ENCODE data around the gene PIP4K2A. TPM values are rescaled to one million over a fixed set of nuclear protein-coding genes. Genes with fewer than 3 reads are reported as not detected.

The PIP4K2A gene
- total RNA-seq, 1 experiment from 2014 or later, result 21.4 TPM

DNA sequence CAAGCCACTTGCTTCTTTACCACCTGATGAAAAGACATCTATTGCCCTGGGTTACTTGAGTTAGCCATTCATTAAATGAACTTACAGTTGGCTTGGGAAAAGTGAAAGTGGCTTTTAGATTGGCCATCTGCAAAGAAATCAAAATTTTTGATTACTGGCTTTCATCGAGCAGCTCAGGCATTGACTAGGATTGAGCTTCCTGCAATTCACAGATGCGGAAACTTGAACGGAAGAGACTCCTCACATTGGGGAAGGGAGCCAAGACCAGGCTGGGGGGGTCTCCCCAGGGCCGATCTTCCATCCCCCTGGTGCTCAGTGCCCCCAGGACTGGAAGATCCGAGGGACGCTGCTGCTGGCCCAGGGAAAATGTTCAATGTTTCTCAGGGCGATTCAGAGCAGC is 145.4 kb downstream of the PIP4K2A start:
- Histone ChIP-seq H3K27ac (no peak overlapping the region), H4K20me1 (ENCODE audit: insufficient read depth) (no peaks in the 10 kb centered on the region), H3K4me3 (no peak overlapping the region), H3K79me2 (ENCODE audit: low read depth) (no peaks in the 10 kb centered on the region), H2AFZ (no peak overlapping the region), H3K4me2 (no peak overlapping the region), H3K36me3 (ENCODE audit: low read depth) (no peaks in the 10 kb centered on the region), H3K9me2 (ENCODE audit: insufficient read depth) (no peaks in the 10 kb centered on the region), H3K4me1 (replicated peaks; ENCODE audit: insufficient read depth) (no peaks in the 10 kb centered on the region), H3F3A (ENCODE audit: insufficient read depth, low read depth) (no peaks in the 10 kb centered on the region), H3K9me3 (ENCODE audit: insufficient read depth, low read depth) (no peaks in the 10 kb centered on the region), H3K27me3 (ENCODE audit: insufficient read depth, low read depth) (no peaks in the 10 kb centered on the region)
- ChIA-PET POLR2A (ENCODE audit: unreplicated experiment) (no interaction called here), CTCF (no interaction called here)
- no peak for DNase-seq
- intact Hi-C loops (cut with micrococcal nuclease; ENCODE audit: unreplicated experiment), result no loop called here
- BruUV-seq (replicated peaks), result no TSS peak
- TF ChIP-seq, protein P1, sequence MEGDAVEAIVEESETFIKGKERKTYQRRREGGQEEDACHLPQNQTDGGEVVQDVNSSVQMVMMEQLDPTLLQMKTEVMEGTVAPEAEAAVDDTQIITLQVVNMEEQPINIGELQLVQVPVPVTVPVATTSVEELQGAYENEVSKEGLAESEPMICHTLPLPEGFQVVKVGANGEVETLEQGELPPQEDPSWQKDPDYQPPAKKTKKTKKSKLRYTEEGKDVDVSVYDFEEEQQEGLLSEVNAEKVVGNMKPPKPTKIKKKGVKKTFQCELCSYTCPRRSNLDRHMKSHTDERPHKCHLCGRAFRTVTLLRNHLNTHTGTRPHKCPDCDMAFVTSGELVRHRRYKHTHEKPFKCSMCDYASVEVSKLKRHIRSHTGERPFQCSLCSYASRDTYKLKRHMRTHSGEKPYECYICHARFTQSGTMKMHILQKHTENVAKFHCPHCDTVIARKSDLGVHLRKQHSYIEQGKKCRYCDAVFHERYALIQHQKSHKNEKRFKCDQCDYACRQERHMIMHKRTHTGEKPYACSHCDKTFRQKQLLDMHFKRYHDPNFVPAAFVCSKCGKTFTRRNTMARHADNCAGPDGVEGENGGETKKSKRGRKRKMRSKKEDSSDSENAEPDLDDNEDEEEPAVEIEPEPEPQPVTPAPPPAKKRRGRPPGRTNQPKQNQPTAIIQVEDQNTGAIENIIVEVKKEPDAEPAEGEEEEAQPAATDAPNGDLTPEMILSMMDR (conservative IDR thresholded peaks at IDR 0.05), result no peak
- TF ChIP-seq EZH2 (IDR thresholded peaks at IDR 0.05; ENCODE audit: low read depth), result no peak

DNA sequence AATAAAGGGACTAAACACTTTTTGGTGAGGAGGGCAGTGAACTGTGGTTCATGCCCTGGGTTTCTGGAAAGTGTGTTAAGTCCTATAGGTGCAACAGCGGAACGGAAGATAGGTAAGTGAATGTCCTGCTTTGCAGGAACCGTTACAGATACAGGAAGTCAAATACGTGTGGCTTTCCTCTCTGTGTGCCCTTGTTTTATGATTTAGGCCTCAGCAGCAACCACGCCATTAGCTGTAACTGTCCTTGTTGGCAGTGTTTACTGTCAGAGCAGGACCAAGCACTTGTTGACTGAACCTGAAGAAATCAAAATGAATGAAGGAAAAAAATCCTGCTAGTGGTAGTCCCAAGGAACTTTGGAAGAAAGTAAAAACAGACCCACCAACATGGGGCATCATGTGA is 150.3 kb downstream of the PIP4K2A start:
- no peaks in the 10 kb centered on the region for H3K27me3 ChIP-seq (ENCODE audit: insufficient read depth, low read depth)
- no peak overlapping the region for H2AFZ ChIP-seq
- no TSS peak for BruUV-seq (replicated peaks)
- no peaks in the 10 kb centered on the region for H4K20me1 ChIP-seq (ENCODE audit: insufficient read depth)
- H3K4me2 ChIP-seq, result no peak overlapping the region
- ChIA-PET POLR2A (ENCODE audit: unreplicated experiment) (no interaction called here), CTCF (no interaction called here)
- no peaks in the 10 kb centered on the region for H3K4me1 ChIP-seq (replicated peaks; ENCODE audit: insufficient read depth)
- intact Hi-C loops (cut with micrococcal nuclease; ENCODE audit: unreplicated experiment), result no loop called here
- no peak overlapping the region for H3K27ac ChIP-seq
- H3K9me2 ChIP-seq (ENCODE audit: insufficient read depth), result no peaks in the 10 kb centered on the region
- no peaks in the 10 kb centered on the region for H3F3A ChIP-seq (ENCODE audit: insufficient read depth, low read depth)
- no peak for DNase-seq
- TF ChIP-seq, protein P1 (conservative IDR thresholded peaks at IDR 0.05), result no peak
- TF ChIP-seq EZH2 (IDR thresholded peaks at IDR 0.05; ENCODE audit: low read depth), result no peak
- H3K79me2 ChIP-seq (ENCODE audit: low read depth), result no peaks in the 10 kb centered on the region
- no peaks in the 10 kb centered on the region for H3K36me3 ChIP-seq (ENCODE audit: low read depth)
- no peak overlapping the region for H3K4me3 ChIP-seq
- H3K9me3 ChIP-seq (ENCODE audit: insufficient read depth, low read depth), result no peaks in the 10 kb centered on the region

DNA sequence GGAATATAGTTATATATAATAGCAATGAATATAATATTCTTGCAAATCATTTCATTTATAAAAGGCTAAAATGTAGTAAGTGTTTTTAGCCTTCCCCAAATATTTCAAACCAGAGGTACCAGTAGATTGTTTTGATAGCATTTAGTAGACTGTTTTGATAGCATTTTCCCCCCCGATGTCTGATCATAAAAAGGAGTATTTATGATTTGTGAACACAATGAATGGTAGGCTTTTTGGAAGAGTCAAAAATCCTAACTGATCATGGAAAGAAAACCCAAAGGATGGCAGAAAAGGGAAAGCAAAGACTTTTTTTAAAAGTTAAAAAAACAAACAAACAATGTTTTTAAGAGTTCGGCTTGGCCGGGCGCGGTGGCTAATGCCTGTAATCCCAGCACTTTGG is 152.5 kb downstream of the PIP4K2A start:
- Histone ChIP-seq H2AFZ (no peak overlapping the region), H3F3A (ENCODE audit: insufficient read depth, low read depth) (no peaks in the 10 kb centered on the region), H4K20me1 (ENCODE audit: insufficient read depth) (no peaks in the 10 kb centered on the region), H3K27ac (no peak overlapping the region), H3K9me3 (ENCODE audit: insufficient read depth, low read depth) (no peaks in the 10 kb centered on the region), H3K36me3 (ENCODE audit: low read depth) (no peaks in the 10 kb centered on the region), H3K4me2 (no peak overlapping the region), H3K4me3 (no peak overlapping the region), H3K79me2 (ENCODE audit: low read depth) (no peaks in the 10 kb centered on the region), H3K4me1 (replicated peaks; ENCODE audit: insufficient read depth) (no peaks in the 10 kb centered on the region), H3K27me3 (ENCODE audit: insufficient read depth, low read depth) (no peaks in the 10 kb centered on the region), H3K9me2 (ENCODE audit: insufficient read depth) (no peaks in the 10 kb centered on the region)
- DNase-seq, result no peak
- ChIA-PET CTCF (no interaction called here), POLR2A (ENCODE audit: unreplicated experiment) (no interaction called here)
- TF ChIP-seq EZH2 (IDR thresholded peaks at IDR 0.05; ENCODE audit: low read depth), result no peak
- TF ChIP-seq, protein P1 (conservative IDR thresholded peaks at IDR 0.05), result no peak
- intact Hi-C loops (cut with micrococcal nuclease; ENCODE audit: unreplicated experiment), result no loop called here
- BruUV-seq (replicated peaks), result no TSS peak
